ENCODE measurements around the gene TDP1.
"Not testable (repeated sequence)": the region's sequence is repeated elsewhere in the genome, so short reads cannot be mapped to it uniquely, and the experiment has no call there.

Gene TDP1

DNA sequence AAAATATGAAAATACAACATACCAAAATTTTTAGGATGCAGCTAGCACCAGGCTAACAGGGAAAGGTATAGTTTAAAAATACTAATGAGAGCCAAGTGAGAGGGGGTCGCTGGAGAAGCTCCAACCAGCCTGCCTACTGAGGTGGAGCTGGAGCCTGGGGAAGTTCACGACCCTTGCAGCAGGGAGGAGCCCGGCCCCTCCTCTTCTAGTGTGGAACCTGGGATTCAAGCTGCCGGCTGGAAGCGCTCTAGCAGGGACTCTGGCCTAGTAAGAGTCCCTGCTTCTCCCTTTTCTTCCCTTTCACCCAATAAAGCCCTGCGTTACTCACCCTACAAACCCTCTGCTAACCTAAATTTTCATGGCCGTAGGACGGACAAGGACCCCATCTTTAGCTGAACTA is 101.1 kb downstream of the TDP1 start:
- no peak for DNase-seq

DNA sequence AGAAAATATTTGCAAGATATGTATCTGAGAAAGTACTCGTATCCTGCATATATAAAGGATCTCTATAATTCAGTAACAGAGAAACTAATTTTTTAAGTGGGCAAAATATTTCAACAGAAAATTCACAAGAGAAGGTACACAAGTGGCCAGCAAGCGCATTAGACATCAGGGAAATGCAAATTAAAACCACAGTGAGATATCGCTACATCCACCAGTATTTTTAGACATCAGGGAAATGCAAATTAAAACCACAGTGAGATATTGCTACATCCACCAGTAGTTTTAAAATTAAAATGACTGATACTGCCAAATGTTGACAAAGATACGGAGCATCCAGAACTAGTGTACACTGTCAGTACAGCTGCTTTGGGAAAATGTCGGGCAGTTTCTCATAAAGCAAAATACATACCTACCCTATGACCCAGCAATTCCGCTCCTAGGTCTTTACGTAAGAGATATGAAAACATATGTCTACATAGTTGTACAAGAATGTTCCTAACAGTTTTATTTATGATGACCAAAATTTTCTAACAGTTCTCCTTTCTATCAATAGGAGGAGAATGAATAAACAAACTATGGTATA is 103.2 kb downstream of the TDP1 start:
- no peak for DNase-seq

- DNase-seq = no peak
Measured at GRCh38 chr14:90060312-90060964, 104.7 kb downstream of the TDP1 start.

- no peak for DNase-seq
Measured at GRCh38 chr14:90060965-90061684, 105.4 kb downstream of the TDP1 start.

DNA sequence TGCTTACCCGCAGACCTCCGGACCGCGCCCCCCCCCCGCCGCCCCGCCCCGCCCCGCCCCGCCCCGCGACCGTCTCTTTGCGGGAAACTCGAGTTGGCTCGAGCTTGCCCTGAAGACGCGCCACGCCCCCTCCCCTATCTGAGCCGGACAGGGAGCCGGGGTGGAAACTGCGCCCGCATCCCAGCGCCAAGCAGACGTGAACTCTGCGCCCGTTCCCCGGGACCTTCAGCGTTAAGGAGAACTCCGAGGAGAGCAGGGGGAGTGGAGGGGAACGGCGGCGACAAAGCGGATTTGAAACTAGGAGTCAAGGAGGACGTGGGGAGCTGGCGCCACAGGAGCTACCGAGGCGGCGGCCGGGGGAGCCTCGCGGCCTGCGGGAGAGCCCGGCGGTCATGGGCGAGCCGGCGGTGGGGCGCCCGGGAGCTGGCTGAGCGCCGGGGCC is 106.0 kb downstream of the TDP1 start, which contains the start of gene KCNK13:
TSS of gene KCNK13 (plus strand) at position 310 of the 442 bp plus-strand sequence. CDS start 212 bp downstream, outside the sequence.
- no peak for DNase-seq

DNA sequence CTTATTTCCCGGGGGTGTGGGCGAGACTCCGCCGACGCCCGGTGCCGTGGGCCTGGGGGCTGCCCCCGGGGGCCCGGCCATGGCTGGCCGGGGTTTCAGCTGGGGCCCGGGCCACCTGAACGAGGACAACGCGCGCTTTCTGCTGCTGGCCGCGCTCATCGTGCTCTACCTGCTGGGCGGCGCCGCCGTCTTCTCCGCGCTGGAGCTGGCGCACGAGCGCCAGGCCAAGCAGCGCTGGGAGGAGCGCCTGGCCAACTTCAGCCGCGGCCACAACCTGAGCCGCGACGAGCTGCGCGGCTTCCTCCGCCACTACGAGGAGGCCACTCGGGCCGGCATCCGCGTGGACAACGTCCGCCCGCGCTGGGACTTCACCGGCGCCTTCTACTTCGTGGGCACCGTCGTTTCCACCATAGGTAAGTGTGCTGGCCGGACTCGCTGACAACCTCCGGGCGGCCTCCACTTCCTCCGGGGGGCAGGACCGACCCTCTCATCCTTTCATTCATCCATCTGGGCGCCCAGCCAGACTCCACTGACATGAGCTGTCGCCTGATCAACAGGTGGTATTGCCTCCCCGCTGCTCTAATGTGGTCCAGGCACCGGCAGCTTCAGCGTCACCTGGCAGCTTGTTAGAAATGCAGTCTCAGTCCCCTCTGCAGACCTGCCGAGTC is 106.5 kb downstream of the TDP1 start:
- no peak for DNase-seq

GRCh38 chr14:90062822-90063539 is 107.3 kb downstream of the TDP1 start:
- no peak for DNase-seq

- DNase-seq = no peak
Measured at GRCh38 chr14:90072350-90072749, 116.6 kb downstream of the TDP1 start.

GRCh38 chr14:90079576-90079975 is 123.8 kb downstream of the TDP1 start:
- DNase-seq = no peak

DNA sequence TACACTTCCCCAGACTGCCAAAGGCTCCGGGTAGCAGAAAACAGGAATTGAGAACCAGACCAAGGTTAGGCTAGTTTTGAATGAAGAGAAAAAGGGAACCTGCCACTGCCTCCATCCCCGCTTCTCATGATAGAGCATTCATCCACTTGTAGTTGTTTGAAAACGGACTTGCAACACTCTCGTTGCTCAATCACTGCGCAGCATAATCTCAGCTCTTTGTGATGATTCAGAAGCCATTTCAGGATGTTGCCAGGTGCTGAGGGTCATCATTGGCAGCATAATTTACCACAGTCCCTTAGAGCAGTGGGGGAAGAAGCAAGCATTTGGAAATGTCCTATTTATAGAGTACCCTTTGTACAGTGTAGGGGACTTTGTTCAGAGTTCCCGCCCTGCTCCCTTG is 131.7 kb downstream of the TDP1 start:
- no peak for DNase-seq

GRCh38 chr14:90088176-90088575 is 132.4 kb downstream of the TDP1 start:
- no peak for DNase-seq

GRCh38 chr14:90089486-90089885 is 133.8 kb downstream of the TDP1 start:
- DNase-seq = not testable (repeated sequence)

- no peak for DNase-seq
Measured at GRCh38 chr14:90091393-90091792, 135.7 kb downstream of the TDP1 start.

- DNase-seq = no peak
Measured at GRCh38 chr14:90093942-90094595, 138.3 kb downstream of the TDP1 start.
